Measurements from ENCODE around the gene CTSH.
A peak's percentile ranks its signal among the peaks of the same experiment; 100 is the strongest.
"Not testable (repeated sequence)": the region's sequence is repeated elsewhere in the genome, so short reads cannot be mapped to it uniquely, and the experiment has no call there.

The CTSH gene

DNA sequence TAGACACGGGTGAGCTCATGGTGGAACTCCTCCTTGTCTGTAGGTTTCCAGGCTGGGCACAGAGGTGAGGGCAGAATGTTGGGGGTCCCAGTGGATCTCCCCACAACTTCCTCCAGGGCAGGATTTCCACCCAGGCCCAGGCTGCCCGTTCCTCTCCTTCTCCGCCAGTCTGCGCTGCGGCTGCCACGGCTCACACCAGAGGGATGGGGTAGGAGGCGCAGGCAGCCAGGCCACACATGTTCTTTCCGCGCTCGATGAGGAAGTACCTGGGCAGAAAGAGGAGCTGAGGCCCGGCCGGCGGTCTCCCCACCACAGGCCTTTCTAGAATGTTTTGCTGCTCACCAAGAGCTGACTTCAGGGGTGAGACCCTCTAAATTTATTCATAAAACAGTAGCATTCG is 22.9 kb downstream of the CTSH start:
- no peak for DNase-seq

- no peak for DNase-seq
These were observed 23.3 kb downstream of the CTSH start for GRCh38 chr15:78921517-78921916.

DNA sequence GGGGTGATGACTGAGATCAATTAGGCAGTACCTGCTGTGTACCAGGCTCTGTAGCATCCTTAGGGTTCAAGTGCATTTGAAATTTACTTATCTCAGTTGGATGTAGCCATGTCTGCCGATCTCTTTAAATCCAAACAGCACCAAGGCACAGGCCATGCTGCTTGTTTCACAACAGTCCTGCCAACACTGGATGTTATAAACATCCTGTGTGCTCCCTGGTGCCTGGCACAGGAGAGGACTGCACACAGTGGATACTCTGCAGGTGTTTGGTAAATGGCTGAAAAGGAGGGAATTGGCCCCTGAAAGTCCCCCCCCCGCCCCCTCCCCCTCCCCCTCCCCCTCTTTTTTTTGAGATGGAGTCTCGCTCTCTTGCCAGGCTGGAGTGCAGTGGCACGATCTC is 27.0 kb downstream of the CTSH start:
- no peak for DNase-seq

DNA sequence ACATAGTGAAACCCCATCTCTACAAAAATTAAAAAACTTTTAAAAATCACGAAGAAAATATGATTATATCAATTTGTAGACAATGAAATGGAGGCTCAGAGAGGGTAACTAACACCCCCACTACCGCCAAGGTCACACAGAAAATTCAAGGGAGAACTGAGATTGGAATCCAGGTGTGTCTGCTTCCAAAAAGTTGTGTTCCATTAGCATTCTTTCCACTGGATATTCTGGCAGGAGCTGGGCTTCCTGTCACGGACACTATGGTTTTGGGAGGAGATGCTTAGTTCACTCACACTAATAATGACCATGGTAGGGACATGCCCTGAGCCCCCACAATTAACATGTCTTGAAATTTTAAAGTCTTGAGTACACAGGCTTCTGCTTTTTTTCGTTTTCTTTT is 28.8 kb downstream of the CTSH start:
- DNase-seq: no peak

DNA sequence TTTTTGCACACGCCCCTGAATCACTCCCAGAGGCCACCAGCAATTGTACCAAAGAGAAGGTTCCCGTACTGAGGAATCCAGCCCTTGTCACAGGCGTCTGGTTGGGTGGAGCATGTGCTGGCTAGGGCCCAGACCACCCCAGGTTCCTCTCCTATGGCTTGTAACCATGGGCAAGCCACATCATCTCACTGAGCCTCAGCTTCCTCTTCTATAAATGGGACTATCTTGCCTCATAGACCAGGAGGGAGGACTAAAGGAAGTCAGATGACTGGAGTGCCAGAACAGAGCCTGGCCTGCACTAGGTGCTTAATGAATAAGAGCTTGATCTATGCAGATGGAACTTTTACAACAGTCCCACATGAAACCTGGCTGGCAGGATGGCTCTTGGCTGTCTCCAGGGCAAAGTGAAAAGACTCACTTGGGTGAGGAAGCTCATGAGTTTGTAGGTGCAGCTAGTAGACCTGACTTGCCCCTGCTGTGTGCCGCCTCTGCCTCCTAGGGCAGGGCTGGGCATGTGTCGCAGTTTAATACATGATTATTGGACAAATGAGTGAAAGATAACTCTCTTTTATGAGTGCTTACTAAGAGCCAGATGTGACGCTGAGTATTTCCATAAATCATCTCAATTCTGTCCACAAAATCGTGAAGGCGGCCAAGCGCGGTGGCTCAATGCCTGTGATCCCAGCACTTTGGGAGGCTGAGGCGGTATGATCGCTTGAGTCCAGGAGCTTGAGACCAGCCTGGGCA is 29.3 kb downstream of the CTSH start:
- no peak for DNase-seq

DNA sequence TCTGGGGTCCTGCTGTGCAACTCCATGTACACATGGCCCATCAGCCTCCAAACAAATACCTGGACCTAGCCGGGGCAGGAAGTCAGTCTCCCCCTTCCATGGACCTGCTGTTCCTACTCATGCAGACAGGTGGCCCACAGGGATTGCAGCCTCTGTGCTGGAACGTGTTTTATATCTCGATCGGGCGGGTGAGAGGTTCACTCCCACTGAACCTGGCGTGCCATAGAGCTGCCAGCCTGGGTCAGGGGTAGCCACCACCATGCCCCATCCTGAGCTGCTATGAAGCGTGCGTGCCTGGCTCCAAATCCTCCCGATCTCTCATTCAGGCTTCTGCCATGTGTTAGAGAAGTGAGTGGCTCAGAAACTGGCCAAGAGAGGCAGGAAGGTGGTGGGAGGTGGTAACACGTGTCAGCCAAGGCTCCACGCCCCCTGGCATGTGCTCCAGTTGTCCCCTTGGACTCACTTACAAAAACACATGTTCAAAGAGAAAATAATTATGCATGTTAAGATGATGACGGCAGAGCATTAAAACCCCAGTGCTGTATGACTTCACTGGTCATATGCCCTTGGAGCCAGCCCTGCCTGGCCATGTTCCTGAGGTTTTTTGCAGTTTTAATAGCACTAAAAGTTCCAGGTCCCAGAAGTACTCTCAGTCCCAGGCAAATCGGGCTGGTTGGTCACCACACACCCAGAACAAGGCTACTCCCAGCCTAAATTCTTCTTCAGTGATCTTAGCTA is 30.6 kb downstream of the CTSH start:
- no peak for DNase-seq

- DNase-seq: no peak
These were observed 31.8 kb downstream of the CTSH start for GRCh38 chr15:78913012-78913411.

DNA sequence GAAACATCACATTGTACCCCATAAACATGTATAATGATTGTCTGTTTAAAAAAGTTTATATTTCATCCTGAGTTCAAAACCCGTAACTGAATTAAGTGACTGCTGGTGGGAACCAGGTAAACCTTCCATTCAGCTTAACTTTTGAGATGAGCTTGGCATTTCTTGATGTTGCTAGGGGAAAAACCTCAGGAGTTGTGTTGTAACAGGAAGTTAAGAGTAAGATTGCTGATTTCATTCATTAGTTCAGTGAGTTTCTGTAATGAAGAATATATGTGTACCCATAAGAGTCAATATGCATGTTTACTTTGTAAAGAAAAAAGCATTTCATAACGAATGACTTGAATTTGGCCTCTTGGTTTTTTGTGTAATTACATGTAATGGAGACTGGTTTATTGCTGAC is 32.5 kb downstream of the CTSH start:
- DNase-seq: no peak

DNA sequence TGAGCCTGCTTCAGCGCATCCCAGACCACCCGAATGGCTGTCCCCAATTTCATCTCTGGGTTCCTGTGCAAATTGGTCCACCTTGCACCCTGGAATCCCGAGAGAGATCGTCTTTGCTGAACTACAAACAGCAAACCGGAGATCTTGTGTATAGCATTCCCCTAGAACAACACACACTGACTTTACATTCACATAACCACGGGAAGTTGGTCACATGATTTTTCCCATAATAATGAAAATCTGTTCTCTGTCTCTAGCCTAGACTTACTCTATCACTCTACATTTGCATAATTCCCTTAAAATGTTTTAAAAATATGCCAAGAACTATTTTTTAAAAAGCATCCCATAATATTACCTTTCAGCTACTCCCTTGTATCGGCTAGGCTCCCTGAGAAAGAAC is 34.6 kb downstream of the CTSH start:
- no peak for DNase-seq

- no peak for DNase-seq
These were observed 35.0 kb downstream of the CTSH start for GRCh38 chr15:78909791-78910228.

- no peak for DNase-seq
These were observed 35.6 kb downstream of the CTSH start for GRCh38 chr15:78909160-78909695.

DNA sequence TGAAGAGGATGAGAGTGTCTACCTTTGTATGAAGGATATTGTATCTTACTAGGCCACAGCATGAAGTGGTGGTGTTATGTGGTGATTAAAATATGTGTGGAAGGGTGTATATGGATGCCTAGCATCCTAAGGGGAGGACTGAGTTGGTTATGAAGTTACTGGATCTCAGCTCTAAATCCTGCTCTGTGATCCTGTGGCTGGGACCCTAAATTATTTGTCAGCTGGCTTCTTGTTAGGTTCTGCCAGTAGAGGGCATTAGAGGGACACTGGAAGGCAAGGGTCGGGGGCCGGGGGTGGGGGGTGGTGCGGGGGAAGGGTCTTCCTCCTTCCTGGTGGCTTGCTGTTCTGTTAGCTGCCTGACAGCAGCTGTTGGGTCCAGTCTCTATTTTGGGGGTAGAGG is 37.3 kb downstream of the CTSH start:
- DNase-seq: no peak

DNA sequence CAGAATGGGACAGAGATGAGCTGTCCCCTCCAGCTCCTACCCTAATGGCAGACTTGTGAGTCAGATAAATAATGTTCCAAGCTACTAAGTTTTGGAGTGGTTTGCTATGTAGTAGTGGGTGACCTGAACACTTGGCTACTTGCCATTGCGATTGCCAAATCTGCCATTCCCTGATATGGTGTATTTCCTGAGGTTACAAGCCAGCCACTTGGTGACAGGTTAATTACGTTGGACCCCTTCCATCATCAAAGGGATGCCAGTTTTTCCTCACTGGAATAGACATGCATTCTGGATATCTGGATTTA is 38.6 kb downstream of the CTSH start:
- DNase-seq: peak; percentile 43

DNA sequence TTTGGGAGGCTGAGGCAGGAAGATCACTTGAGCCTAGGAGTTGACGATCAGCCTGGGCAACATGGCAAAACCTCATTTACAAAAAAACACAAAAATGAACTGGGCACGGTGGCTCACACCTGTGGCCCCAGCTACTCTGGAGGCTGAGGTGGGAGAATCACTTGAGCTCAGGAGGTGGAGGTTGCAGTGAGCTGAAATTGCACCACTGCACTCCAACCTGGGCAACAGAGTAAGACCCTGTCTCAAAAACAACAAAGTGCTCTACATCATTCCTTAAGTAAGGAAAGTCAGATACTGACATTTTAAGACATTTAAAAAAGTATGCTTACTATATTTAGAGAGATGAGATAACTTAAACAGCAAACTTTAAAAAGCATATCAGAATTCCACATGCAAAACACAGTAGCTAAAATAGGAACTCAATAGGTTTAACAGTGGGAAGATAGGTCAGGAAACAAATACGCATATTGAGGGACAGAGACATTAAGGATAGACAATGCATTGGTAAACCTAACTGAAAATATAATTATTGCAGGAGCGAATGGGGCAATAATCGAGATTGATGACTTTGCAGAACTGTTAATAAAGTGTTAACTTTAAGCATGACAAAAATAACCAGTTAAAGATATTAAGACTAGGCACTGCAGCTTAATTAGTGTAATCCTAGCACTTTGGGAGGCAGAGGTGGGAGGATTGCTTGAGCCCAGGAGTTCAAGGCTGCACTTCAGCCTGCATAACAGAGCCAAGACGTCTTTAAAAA is 40.1 kb downstream of the CTSH start:
- DNase-seq: no peak

- not testable (repeated sequence) for DNase-seq
These were observed 42.4 kb downstream of the CTSH start for GRCh38 chr15:78902281-78903032.

- not testable (repeated sequence) for DNase-seq
These were observed 43.9 kb downstream of the CTSH start for GRCh38 chr15:78900819-78901533.

- no peak for DNase-seq
These were observed 46.3 kb downstream of the CTSH start for GRCh38 chr15:78898540-78898939.

GRCh38 chr15:78895471-78895870 is 49.4 kb downstream of the CTSH start:
- no peak for DNase-seq

- DNase-seq: no peak
These were observed 51.3 kb downstream of the CTSH start for GRCh38 chr15:78893538-78893937.

DNA sequence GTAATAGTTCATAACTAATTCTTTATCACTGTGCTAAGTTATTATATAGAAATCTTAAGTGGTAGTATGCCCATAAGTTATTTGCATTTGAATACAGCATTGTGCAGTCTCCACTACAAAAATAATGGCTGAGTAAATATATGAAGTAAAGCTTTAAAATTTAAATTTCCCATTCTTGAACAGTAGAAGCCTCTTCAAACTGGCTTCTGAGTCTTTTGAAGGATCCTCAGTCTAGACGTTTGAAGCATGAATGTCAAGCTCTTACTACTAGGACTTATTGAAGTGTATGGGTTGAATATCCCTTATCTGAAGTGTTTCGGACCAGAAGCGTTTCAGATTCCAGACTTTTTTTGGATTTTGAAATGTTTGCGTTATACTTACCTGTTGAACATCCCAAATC is 55.8 kb downstream of the CTSH start:
- DNase-seq: no peak

DNA sequence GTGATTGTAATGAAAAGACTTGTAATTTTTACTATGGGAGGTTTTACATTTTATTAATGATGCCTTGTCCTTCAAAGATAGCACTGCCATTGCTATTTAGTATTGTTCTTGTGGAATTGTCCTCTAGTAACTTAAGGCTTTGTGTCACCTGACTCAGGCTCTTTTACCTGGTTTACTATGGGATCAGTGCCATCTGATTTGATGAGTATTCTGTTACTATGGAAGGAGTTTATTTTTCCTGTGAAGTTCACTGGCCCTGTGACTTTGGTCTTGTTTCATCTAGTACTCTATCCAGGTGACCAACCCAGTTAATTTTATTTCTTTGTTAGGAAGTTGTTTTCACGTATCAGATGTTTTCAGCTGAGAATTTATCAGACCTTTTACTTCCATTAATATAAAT is 63.2 kb downstream of the CTSH start:
- no peak for DNase-seq

DNA sequence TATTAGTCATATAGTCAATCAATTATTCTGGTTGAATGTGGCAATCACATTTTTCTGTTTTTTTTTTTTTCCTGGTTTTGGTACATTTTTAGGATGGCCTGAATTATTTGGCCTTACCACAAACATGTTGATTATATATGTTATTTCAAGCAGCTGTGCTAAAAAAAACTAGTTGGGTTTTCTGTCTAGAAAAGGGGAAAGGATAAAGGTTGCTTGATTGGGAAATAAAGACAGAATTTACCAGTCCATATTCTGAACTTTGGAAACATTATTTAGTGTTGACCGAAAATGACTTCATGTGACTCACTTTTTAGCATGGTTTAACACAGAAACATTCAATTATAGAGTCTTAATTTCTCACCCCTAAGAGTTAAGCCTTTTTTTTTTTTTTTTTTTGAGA is 64.0 kb downstream of the CTSH start:
- no peak for DNase-seq

DNA sequence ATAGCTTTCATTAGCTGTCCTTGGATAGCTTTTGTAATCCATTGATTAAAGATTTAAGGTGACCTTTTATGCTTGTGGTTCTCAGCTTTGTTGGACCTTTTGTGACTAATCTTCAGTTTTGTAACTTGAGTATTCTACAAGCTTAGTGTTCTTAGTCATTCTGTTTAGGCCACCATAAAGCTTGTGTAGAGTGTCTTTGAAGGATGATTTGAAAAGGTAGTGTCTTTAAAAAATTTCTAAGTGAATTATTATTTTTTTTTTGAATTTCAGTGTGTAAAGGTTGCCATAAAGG is 64.7 kb downstream of the CTSH start:
- no peak for DNase-seq
